HG03457 (cell line): ENCODE results near the gene TM7SF2.

ENCODE experiments used
- ATAC-seq: cut with Tn5 transposase; IDR thresholded peaks from one replicate; pipeline ENCODE4 v1.9.1; 2021; ENCODE audit warnings: moderate number of reproducible peaks; ENCODE audit not compliant: unreplicated experiment

TM7SF2 gene

DNA sequence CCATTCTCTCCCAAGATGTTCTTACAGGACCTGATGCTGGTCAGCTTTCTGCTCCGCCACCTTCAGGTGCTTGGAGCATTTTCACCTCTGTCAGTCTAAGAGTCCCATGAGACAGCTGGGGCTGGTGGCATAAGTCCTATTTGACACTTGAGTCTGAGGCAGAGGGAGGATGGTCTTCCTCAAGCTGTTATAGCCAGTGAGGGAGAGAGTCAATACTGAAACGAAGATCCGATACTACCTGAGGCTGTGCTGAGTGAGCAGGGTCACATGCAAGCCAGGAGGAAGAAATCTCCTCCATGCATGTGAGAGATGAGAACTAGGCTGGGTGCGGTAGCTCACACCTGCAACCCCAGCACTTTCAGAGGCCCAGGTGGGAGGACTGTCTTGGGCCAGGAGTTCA, 22.1 kb upstream of the TM7SF2 start:
- ATAC-seq, result no peak

- no peak for ATAC-seq
Observed at GRCh38 chr11:65090628-65091027, 21.0 kb upstream of the TM7SF2 start.

- no peak for ATAC-seq
Observed at GRCh38 chr11:65095427-65095826, 16.2 kb upstream of the TM7SF2 start.

GRCh38 chr11:65095974-65096806, 15.5 kb upstream of the TM7SF2 start, which contains the start of gene VPS51:
Gene VPS51 (plus strand): TSS chr11:65096214. CDS start chr11:65096251, 37 bp downstream.
- peak; percentile 62 for ATAC-seq

- ATAC-seq, result peak; percentile 11
Observed at GRCh38 chr11:65096926-65097325, 14.7 kb upstream of the TM7SF2 start.

DNA sequence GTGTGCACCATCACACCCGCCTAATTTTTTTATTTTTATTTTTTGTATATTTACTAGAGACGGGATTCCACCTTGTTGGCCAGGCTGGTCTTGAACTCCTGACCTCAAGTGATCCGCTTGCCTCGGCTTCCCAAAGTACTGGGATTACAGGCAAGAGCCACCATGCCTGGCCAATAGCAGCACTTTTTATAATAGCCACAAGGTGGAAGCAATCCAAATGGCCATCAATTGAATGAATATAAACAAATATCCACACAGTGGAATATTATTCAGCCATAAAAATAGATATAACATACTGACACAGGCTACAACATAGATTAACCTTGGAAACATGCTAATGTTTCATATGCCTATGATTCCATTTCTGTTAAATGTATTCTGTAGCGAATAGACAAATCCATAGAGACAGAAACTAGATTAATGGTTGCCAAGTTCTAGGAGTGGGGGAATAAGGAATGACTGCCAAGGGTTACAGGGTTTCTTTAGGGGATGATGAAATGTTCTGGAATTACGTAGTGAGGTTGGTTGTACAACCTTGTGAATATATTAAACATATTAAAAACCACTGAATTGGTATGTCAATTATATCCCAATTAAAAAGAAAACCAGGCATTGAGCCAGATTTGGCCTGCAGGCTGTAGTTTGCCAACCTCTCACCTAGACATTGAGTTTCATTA, 10.9 kb upstream of the TM7SF2 start:
- ATAC-seq, result no peak

DNA sequence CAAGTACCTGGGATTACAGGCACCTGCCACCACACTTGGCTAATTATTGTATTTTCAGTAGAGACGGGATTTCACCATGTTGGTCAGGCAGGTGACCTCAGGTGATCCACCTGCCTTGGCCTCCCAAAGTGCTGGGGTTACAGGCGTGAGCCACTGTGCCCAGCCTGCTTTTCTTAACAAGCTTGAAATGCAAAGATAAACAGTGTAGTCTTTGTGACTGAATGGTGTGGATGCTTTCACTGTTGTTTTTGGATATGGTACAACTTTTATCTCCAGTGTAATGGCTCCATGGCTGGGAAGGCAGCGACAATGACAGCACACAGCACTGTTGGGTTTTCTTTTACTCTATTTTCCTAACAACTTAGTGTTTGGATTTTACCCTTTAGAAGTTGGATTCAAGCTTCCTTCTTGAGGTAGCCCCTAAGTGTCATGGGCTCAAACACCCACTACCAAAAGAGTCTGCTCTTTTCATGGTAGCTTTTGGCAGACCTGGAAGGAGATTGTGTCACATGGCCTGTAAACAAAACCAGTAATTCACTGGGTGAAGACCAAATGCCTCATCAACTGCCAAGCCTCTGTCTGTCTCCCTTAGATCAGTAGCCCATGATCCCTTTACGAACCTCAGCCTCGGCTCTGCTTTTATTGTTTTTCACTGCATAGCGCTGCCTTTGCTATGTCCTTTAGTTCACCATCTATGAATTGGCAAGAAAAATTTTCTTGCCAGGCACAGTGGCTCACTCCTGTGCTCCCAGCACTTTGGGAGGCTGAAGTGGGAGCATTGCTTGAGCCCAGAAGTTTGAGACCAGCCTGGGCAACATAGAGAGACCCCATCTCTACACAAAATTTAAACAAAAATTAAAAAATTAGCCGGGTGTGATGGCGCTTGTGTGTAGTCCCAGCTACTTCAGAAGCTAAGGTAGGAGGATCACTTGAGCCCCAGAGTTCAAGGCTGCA, 9.3 kb upstream of the TM7SF2 start:
- ATAC-seq, result no peak

DNA sequence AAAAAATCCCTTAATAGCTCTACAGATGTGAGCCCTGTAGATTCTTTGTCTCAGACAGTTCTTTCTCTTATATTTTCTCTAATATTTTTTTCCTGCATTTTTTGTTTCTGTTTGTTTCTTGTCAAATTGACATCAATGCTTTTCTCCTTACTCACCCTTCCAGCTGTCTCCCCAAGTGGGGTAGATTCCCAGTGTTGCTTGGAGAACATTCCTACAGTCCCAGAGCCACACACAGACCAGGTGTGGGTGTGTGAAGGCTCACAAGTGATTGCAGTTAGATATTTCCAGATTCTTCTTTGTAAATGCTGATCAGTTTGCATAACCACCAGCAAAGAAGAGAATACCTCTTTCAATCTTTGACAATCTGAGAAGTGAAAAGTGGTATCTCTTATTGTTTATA, 8.2 kb upstream of the TM7SF2 start:
- no peak for ATAC-seq

DNA sequence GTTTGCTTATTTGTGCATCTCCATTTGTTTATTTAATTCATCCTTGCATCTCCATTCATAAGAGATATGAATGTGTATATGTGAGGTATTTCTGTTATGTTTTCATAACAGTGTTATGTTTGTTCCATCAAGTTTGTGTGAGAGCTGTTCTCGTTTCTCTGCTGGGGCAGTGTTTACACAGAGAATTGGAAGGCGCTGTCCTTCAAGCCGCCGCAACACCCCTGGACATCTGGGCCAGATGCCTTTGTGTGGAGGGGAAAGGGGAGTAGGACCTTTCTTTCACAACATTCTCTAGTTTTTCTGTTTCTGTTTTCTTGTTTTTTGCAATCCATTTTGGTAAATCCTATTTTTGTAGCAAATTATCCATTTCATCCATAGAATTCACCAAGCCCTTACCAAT, 7.0 kb upstream of the TM7SF2 start:
- no peak for ATAC-seq

DNA sequence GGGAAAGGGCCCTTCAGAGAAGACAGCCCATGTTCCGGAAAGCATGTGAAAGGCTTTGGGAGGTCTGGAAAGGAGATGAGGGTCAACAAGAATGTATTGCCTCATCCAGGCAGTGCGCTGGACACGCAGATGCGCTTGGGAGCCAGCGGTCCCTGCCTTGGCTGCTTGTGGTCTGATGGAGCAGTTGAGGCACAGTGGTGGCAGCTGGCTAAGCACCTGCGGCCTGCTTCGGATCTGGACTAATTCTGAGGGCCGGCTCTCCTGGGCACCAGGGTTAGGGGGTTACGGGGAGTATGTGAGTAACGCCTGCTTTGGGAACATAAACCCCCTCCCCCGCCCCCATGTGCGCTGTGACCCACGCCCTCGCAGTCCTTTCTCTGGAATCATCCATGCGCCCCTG, 4.6 kb upstream of the TM7SF2 start:
- no peak for ATAC-seq

DNA sequence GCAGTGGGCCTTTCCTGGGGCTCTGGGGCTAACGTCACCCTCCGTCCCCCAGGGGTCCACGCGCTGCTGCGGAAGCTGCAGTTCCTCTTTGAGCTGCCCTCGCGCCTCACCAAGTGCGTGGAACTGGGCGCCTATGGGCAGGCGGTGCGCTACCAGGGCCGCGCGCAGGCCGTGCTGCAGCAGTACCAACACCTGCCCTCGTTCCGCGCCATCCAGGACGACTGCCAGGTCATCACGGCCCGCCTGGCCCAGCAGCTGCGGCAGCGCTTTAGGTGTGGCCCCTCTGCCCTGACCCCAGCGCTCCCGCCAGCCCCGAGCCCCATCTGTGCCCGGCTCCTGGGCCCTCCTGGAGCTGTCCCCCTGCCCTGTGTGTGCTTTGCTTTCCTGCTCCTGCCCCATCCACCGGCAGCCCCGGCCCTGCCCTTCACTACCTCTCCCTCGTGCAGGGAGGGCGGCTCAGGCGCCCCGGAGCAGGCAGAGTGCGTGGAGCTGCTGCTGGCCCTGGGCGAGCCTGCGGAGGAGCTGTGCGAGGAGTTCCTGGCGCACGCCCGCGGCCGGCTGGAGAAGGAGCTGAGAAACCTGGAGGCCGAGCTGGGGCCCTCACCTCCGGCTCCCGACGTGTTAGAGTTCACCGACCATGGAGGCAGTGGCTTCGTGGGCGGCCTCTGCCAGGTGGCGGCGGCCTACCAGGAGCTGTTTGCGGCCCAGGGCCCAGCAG, 3.8 kb upstream of the TM7SF2 start:
- no peak for ATAC-seq

DNA sequence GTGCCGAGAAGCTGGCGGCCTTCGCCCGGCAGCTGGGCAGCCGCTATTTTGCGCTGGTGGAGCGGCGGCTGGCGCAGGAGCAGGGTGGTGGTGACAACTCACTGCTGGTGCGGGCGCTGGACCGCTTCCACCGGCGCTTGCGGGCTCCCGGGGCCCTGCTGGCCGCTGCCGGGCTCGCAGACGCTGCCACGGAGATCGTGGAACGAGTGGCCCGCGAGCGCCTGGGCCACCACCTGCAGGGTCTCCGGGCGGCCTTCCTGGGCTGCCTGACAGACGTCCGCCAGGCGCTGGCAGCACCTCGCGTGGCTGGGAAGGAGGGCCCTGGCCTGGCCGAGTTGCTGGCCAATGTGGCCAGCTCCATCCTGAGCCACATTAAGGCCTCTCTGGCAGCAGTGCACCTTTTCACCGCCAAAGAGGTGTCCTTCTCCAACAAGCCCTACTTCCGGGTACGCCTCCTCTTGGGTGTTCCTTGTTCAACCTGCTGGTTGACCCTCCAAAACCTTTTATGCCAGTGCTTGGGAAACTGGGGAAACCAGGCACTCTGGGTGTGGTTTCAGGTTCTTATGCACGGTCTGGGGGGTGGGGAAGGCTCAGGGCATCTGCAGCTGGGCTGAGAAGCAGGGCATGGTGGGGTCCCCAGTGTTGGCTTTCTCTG, 3.1 kb upstream of the TM7SF2 start:
- ATAC-seq, result no peak

GRCh38 chr11:65109231-65110198, 2.2 kb upstream of the TM7SF2 start:
- ATAC-seq, result no peak

DNA sequence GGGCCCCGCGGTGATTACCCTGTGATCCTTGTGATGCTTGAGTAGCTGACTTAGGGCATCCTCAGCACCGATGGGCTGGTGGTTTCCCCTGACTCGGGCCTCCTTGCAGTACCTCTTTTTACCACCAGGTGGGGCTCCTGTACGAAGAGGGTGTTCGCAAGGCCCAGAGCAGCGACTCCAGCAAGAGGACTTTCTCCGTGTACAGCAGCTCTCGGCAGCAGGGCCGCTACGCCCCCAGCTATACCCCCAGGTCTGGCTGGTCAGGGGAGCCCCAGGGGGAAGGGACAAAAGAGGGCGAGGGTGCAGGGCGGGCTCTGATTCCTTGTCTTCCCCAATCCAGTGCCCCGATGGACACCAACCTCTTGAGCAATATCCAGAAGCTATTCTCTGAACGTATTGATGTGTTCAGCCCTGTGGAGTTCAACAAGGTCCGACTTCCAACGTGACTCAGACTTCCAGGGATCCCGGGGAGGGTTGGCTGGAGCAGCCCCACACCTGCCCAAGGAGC, 1.3 kb upstream of the TM7SF2 start:
- no peak for ATAC-seq

GRCh38 chr11:65111159-65111743, 421 bp upstream of the TM7SF2 start:
- no peak for ATAC-seq

DNA sequence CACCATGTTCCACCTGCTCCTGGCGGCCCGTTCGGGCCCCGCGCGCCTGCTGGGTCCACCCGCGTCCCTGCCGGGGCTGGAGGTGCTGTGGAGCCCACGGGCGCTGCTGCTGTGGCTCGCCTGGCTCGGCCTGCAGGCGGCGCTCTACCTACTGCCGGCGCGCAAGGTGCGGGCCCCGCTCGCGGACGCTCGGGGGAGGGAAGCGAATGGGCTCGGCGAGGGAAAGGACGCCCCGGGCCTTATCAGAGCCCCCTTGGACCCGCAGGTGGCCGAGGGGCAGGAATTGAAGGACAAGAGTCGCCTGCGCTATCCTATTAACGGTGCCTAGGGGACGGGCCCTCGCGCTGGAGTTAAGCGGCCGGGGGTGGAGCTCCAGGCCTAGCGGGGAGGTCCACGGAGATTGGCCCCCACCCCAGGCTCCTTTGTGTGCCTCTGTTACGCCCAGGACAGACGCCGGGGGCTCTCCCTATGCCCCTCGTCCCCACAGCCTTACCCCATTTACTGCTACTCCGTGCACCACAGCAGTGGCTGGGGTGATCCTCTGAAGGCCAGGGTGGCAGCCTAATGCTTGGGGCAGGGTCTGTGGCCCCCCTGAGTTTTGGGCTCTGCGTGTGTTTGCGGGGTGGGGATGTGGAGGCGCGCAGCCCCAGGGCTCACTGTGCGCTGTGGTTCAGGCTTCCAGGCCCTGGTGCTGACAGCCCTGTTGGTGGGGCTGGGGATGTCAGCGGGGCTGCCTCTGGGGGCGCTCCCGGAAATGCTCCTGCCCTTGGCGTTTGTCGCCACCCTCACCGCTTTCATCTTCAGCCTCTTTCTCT, 1.1 kb downstream of the TM7SF2 start:
- ATAC-seq, result no peak

GRCh38 chr11:65113361-65113756, 1.7 kb downstream of the TM7SF2 start:
- ATAC-seq, result no peak

- no peak for ATAC-seq
Observed at GRCh38 chr11:65113839-65114238, 2.2 kb downstream of the TM7SF2 start.
